ENCODE results near the gene ROPN1L.

GRCh38 chr5:10488144-10488543 is 46.5 kb downstream of the ROPN1L start:
- no peak for TF ChIP-seq ATF3 (IDR thresholded peaks at IDR 0.05; ENCODE audit: insufficient read depth, low read depth, low read length)
- TF ChIP-seq KDM1A (IDR thresholded peaks at IDR 0.05; ENCODE audit: borderline replicate concordance, low read length), result no peak
- TF ChIP-seq POLR2A (IDR thresholded peaks at IDR 0.05; ENCODE audit: control extremely low read depth in 1 of 2, low read depth in 2 of 2, low read length in 2 of 2), result no peak
- TF ChIP-seq CEBPB (IDR thresholded peaks at IDR 0.05; ENCODE audit: low read depth, low read length), result no peak
- no peak for TF ChIP-seq BRCA1 (IDR thresholded peaks at IDR 0.05; ENCODE audit: low read depth, low read length)
- no peak for TF ChIP-seq EP300 (IDR thresholded peaks at IDR 0.05; ENCODE audit: borderline replicate concordance in 1 of 2, low read depth in 2 of 2, low read length in 2 of 2)
- TF ChIP-seq, protein P1, sequence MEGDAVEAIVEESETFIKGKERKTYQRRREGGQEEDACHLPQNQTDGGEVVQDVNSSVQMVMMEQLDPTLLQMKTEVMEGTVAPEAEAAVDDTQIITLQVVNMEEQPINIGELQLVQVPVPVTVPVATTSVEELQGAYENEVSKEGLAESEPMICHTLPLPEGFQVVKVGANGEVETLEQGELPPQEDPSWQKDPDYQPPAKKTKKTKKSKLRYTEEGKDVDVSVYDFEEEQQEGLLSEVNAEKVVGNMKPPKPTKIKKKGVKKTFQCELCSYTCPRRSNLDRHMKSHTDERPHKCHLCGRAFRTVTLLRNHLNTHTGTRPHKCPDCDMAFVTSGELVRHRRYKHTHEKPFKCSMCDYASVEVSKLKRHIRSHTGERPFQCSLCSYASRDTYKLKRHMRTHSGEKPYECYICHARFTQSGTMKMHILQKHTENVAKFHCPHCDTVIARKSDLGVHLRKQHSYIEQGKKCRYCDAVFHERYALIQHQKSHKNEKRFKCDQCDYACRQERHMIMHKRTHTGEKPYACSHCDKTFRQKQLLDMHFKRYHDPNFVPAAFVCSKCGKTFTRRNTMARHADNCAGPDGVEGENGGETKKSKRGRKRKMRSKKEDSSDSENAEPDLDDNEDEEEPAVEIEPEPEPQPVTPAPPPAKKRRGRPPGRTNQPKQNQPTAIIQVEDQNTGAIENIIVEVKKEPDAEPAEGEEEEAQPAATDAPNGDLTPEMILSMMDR (IDR thresholded peaks at IDR 0.05; ENCODE audit: control extremely low read depth in 1 of 3, insufficient read depth in 1 of 3, low read depth in 1 of 3, low read length in 3 of 3), result no peak
- TF ChIP-seq CTBP2 (IDR thresholded peaks at IDR 0.05; ENCODE audit: borderline replicate concordance, insufficient read depth, insufficient read length, low read length), result no peak
- no peak for TF ChIP-seq EZH2 (IDR thresholded peaks at IDR 0.05; ENCODE audit: low read depth, low read length, severe bottlenecking)
- no peak for TF ChIP-seq HDAC6 (IDR thresholded peaks at IDR 0.05; ENCODE audit: low read depth, low read length)
- TF ChIP-seq NRF1 (IDR thresholded peaks at IDR 0.05; ENCODE audit: low read depth, low read length), result no peak
- TF ChIP-seq YY1 (IDR thresholded peaks at IDR 0.05; ENCODE audit: low read depth, low read length), result no peak
- TF ChIP-seq MAX (IDR thresholded peaks at IDR 0.05), result no peak

Measured in H1 (cell line).